ENCODE data around the gene ATF4. TPM values are rescaled to one million over a fixed set of nuclear protein-coding genes. Genes with fewer than 3 reads are reported as not detected.
A peak's percentile ranks its signal among the peaks of the same experiment; 100 is the strongest.

The ATF4 gene
- total and polyA plus RNA-seq, 2 of the 13 experiments (the other 11 are each of a cell fraction or from before 2014, with no cell fraction given) = 486 to 1,297 TPM

DNA sequence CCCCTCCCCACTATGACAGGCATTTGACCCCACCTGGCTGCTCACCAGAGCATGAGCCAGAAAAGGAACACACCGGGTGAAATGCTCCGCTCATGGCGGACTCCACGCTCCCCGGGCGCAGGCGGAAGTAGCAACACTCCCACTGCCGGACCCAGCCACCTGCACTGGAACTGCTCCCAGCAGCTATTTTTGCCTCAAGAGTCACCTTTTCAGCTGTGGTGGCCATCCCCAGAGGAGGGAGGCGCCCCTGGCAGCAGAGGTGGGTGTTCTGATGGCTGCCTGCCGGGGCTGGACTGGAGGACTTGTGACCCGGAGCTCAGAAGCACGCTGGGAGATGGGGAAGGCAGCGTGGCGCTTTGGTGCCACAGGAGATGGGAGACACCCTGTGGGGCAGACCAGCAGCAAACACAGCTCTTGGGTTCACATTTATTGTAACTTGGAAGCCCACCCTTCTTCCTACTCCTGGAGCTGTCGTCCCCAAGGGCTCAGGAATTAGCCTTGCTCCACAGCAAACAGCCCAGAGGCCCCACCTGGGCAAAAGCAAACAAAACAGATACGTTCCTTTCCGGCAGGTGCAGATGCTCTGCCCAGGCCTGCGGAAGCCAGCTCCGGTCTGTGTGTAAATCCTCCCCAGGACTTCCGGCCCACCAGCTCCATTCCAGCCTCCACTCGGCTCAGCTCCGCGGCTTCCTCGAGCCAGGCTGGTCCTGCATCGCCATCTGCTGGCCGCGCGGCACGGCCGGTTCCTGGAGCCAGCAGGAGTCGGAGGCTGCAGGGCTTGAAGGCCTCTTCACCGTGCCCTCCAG, 8.5 kb downstream of the ATF4 start (continued):
- TF ChIP-seq, protein P1, sequence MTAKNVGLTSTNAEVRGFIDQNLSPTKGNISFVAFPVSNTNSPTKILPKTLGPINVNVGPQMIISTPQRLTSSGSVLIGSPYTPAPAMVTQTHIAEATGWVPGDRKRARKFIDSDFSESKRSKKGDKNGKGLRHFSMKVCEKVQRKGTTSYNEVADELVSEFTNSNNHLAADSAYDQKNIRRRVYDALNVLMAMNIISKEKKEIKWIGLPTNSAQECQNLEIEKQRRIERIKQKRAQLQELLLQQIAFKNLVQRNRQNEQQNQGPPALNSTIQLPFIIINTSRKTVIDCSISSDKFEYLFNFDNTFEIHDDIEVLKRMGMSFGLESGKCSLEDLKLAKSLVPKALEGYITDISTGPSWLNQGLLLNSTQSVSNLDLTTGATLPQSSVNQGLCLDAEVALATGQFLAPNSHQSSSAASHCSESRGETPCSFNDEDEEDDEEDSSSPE (CRISPR knock-in tag; IDR thresholded peaks at IDR 0.05) = peak; percentile 65
- TF ChIP-seq ZNF230 (CRISPR knock-in tag; IDR thresholded peaks at IDR 0.05) (no peak), ZFYVE20 (CRISPR knock-in tag; IDR thresholded peaks at IDR 0.05; ENCODE audit: borderline replicate concordance, low read depth) (no peak), ONECUT2 (CRISPR knock-in tag; IDR thresholded peaks at IDR 0.05) (no peak), SMAD1 (CRISPR knock-in tag; IDR thresholded peaks at IDR 0.05; ENCODE audit: borderline replicate concordance, low read depth) (peak; percentile 41; the same call in 1 of the 2 replicates), ZNF652 (CRISPR knock-in tag; IDR thresholded peaks at IDR 0.05; ENCODE audit: borderline replicate concordance, low read depth) (no peak), NFE2 (CRISPR knock-in tag; IDR thresholded peaks at IDR 0.05) (no peak), BHLHE40 (IDR thresholded peaks at IDR 0.05; ENCODE audit: low read length) (peak; percentile 59; the same call in 1 of the 2 replicates), JUN (CRISPR knock-in tag; IDR thresholded peaks at IDR 0.05) (no peak; the same call in 1 of the 2 replicates), ZNF772 (CRISPR knock-in tag; IDR thresholded peaks at IDR 0.05) (no peak), HMGA1 (CRISPR knock-in tag; conservative IDR thresholded peaks at IDR 0.05) (no peak), MAFK (conservative IDR thresholded peaks at IDR 0.05 in 1 of 2, IDR thresholded peaks at IDR 0.05 in 1 of 2; ENCODE audit: low read length in 2 of 2) (no peak)
- TF ChIP-seq, protein P2, sequence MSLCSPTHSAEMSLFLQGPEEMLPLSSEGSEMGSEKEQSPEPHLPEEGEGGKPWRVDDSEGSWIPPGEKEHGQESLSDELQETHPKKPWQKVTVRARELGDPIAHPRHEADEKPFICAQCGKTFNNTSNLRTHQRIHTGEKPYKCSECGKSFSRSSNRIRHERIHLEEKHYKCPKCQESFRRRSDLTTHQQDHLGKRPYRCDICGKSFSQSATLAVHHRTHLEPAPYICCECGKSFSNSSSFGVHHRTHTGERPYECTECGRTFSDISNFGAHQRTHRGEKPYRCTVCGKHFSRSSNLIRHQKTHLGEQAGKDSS (CRISPR knock-in tag; IDR thresholded peaks at IDR 0.05; ENCODE audit: borderline replicate concordance, low read depth) = peak; percentile 93; the same call in 1 of the 2 replicates
- TF ChIP-seq, protein P3, sequence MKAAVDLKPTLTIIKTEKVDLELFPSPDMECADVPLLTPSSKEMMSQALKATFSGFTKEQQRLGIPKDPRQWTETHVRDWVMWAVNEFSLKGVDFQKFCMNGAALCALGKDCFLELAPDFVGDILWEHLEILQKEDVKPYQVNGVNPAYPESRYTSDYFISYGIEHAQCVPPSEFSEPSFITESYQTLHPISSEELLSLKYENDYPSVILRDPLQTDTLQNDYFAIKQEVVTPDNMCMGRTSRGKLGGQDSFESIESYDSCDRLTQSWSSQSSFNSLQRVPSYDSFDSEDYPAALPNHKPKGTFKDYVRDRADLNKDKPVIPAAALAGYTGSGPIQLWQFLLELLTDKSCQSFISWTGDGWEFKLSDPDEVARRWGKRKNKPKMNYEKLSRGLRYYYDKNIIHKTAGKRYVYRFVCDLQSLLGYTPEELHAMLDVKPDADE (CRISPR knock-in tag; IDR thresholded peaks at IDR 0.05) = no peak
- TF ChIP-seq, protein P4, sequence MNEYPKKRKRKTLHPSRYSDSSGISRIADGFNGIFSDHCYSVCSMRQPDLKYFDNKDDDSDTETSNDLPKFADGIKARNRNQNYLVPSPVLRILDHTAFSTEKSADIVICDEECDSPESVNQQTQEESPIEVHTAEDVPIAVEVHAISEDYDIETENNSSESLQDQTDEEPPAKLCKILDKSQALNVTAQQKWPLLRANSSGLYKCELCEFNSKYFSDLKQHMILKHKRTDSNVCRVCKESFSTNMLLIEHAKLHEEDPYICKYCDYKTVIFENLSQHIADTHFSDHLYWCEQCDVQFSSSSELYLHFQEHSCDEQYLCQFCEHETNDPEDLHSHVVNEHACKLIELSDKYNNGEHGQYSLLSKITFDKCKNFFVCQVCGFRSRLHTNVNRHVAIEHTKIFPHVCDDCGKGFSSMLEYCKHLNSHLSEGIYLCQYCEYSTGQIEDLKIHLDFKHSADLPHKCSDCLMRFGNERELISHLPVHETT (CRISPR knock-in tag; conservative IDR thresholded peaks at IDR 0.05) = 0 out of 2 replicates have a peak, but pooled peaks have one; percentile 71
- TF ChIP-seq, protein P5, sequence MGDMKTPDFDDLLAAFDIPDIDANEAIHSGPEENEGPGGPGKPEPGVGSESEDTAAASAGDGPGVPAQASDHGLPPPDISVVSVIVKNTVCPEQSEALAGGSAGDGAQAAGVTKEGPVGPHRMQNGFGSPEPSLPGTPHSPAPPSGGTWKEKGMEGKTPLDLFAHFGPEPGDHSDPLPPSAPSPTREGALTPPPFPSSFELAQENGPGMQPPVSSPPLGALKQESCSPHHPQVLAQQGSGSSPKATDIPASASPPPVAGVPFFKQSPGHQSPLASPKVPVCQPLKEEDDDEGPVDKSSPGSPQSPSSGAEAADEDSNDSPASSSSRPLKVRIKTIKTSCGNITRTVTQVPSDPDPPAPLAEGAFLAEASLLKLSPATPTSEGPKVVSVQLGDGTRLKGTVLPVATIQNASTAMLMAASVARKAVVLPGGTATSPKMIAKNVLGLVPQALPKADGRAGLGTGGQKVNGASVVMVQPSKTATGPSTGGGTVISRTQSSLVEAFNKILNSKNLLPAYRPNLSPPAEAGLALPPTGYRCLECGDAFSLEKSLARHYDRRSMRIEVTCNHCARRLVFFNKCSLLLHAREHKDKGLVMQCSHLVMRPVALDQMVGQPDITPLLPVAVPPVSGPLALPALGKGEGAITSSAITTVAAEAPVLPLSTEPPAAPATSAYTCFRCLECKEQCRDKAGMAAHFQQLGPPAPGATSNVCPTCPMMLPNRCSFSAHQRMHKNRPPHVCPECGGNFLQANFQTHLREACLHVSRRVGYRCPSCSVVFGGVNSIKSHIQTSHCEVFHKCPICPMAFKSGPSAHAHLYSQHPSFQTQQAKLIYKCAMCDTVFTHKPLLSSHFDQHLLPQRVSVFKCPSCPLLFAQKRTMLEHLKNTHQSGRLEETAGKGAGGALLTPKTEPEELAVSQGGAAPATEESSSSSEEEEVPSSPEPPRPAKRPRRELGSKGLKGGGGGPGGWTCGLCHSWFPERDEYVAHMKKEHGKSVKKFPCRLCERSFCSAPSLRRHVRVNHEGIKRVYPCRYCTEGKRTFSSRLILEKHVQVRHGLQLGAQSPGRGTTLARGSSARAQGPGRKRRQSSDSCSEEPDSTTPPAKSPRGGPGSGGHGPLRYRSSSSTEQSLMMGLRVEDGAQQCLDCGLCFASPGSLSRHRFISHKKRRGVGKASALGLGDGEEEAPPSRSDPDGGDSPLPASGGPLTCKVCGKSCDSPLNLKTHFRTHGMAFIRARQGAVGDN (CRISPR knock-in tag; IDR thresholded peaks at IDR 0.05) = peak; percentile 85
- TF ChIP-seq, protein P6, sequence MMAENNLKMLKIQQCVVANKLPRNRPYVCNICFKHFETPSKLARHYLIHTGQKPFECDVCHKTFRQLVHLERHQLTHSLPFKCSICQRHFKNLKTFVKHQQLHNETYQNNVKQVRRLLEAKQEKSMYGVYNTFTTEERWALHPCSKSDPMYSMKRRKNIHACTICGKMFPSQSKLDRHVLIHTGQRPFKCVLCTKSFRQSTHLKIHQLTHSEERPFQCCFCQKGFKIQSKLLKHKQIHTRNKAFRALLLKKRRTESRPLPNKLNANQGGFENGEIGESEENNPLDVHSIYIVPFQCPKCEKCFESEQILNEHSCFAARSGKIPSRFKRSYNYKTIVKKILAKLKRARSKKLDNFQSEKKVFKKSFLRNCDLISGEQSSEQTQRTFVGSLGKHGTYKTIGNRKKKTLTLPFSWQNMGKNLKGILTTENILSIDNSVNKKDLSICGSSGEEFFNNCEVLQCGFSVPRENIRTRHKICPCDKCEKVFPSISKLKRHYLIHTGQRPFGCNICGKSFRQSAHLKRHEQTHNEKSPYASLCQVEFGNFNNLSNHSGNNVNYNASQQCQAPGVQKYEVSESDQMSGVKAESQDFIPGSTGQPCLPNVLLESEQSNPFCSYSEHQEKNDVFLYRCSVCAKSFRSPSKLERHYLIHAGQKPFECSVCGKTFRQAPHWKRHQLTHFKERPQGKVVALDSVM (CRISPR knock-in tag; IDR thresholded peaks at IDR 0.05) = peak; percentile 84

Data from HepG2 (cell line).